SU-DHL-6 (cell line): ENCODE data around the gene AHDC1.

Experiments used
- H2AFZ ChIP-seq: fragments of 200-600 bp; sonication (generic); 2 replicates; pipeline ENCODE4 v1.6.1; 2014; ENCODE audit warnings: low read depth, mild to moderate bottlenecking, moderate library complexity, mixed read lengths, antibody characterized with exemption, low read length; ENCODE audit not compliant: severe bottlenecking
- H3F3A ChIP-seq: fragments of 200-600 bp; shearing (Covaris generic); 2 replicates; pipeline ENCODE4 v1.6.0; 2016; ENCODE audit warnings: antibody characterized with exemption, mild to moderate bottlenecking; ENCODE audit not compliant: insufficient read depth
- H3K27ac ChIP-seq: fragments of 200-600 bp; sonication (generic); 2 replicates; pipeline ENCODE4 v1.5.1; 2016; ENCODE audit warnings: low read depth, mild to moderate bottlenecking, low read length, moderate library complexity, mixed read lengths
- H3K27me3 ChIP-seq: fragments of 200-600 bp; sonication (generic), shearing (Covaris generic); 2 replicates; pipeline ENCODE4 v1.6.0; 2014; ENCODE audit warnings: mild to moderate bottlenecking, low read length
- H3K36me3 ChIP-seq: fragments of 200-600 bp; sonication (generic); 2 replicates; pipeline ENCODE4 v1.6.1; 2014; ENCODE audit warnings: mild to moderate bottlenecking, low read length, mixed read lengths
- H3K4me2 ChIP-seq: fragments of 300-600, 200-600 bp; shearing (Covaris generic), sonication (generic); 2 replicates; pipeline ENCODE4 v1.6.0; 2014; ENCODE audit warnings: low read length, low read depth, mild to moderate bottlenecking; ENCODE audit not compliant: poor library complexity, severe bottlenecking
- H3K4me3 ChIP-seq: fragments of 200-600 bp; sonication (generic); 2 replicates; pipeline ENCODE4 v1.5.1; 2014; ENCODE audit warnings: antibody characterized with exemption, low read length, mild to moderate bottlenecking, mixed read lengths; ENCODE audit not compliant: insufficient read depth, poor library complexity, severe bottlenecking
- H3K79me2 ChIP-seq: fragments of 200-600 bp; sonication (generic); 2 replicates; pipeline ENCODE4 v1.6.1; 2014; ENCODE audit warnings: mild to moderate bottlenecking, low read length, moderate library complexity; ENCODE audit not compliant: insufficient read depth
- H3K9ac ChIP-seq: fragments of 200-600 bp; sonication (generic); 2 replicates; pipeline ENCODE4 v1.7.0; 2014; ENCODE audit warnings: mild to moderate bottlenecking, low read length
- H3K9me2 ChIP-seq: fragments of 200-600 bp; sonication (generic); replicated peaks from 2 replicates; pipeline ENCODE4 v1.6.1; 2014; ENCODE audit warnings: low read length; ENCODE audit not compliant: insufficient read depth
- H3K9me3 ChIP-seq: fragments of 200-600 bp; sonication (generic); 2 replicates; pipeline ENCODE4 v1.6.1; 2014; ENCODE audit warnings: low read length, mixed read lengths; ENCODE audit not compliant: insufficient read depth
- H4K20me1 ChIP-seq: fragments of 200-600 bp; sonication (generic); 2 replicates; pipeline ENCODE4 v1.6.1; 2014; ENCODE audit warnings: low read depth, mild to moderate bottlenecking, antibody characterized with exemption, low read length, moderate library complexity, mixed read lengths
- EZH2phosphoT487 ChIP-seq: fragments of 200-600 bp; sonication (generic), shearing (Covaris generic); conservative IDR thresholded peaks from 2 replicates; pipeline ENCODE4 v1.6.1; 2018; ENCODE audit warnings: mild to moderate bottlenecking, antibody characterized with exemption, low read length, moderate library complexity, mixed read lengths
- TF ChIP-seq, protein P1 (sequence below): fragments of 200-600 bp; sonication (generic); IDR thresholded peaks from one replicate; pipeline ENCODE4 v1.5.1; 2017; ENCODE audit warnings: antibody characterized with exemption, mild to moderate bottlenecking, low read length, moderate library complexity; ENCODE audit not compliant: insufficient read depth, poor library complexity, severe bottlenecking

AHDC1 gene

DNA sequence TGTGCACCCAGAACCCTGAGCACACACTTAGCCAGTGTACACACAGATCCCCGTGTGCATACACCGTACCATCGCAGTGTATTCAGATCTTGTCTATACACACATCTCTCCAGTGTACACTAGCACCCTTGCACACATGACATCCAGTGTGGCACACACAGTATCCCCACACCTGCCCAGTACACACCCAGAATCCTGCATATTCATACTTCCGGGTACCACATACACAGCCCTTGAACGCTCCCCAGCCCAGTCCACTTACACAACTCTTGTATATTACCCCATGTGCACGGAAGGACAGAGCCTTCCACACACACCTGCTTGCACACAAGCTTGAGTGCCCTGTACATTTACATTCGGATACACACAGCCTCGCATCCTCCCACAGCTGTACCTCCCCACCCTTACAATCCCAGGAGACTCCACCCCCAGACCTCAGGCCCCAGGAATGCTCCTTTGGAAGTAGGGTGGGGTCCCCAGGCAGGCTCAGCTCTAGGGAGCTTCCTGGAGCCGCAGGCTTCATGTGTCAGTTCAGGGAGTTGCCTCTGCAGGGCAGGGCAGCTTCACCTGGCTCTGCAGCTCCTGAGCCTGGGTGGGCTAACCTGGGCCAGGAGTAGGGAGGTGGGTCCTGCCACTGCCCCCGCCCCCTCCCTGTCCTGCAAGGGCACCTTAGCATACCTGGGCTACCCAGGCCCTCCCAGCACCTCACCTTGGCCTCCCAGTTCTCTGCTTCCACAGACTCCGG lies 46.2 kb downstream of the AHDC1 start:
- no peak overlapping the region for H2AFZ ChIP-seq
- H3K79me2 ChIP-seq: no peaks in the 10 kb centered on the region
- no peak for TF ChIP-seq EZH2phosphoT487
- TF ChIP-seq, protein P1, sequence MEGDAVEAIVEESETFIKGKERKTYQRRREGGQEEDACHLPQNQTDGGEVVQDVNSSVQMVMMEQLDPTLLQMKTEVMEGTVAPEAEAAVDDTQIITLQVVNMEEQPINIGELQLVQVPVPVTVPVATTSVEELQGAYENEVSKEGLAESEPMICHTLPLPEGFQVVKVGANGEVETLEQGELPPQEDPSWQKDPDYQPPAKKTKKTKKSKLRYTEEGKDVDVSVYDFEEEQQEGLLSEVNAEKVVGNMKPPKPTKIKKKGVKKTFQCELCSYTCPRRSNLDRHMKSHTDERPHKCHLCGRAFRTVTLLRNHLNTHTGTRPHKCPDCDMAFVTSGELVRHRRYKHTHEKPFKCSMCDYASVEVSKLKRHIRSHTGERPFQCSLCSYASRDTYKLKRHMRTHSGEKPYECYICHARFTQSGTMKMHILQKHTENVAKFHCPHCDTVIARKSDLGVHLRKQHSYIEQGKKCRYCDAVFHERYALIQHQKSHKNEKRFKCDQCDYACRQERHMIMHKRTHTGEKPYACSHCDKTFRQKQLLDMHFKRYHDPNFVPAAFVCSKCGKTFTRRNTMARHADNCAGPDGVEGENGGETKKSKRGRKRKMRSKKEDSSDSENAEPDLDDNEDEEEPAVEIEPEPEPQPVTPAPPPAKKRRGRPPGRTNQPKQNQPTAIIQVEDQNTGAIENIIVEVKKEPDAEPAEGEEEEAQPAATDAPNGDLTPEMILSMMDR: no peak
- H3K27me3 ChIP-seq: no peaks in the 10 kb centered on the region
- no peaks in the 10 kb centered on the region for H3K9me3 ChIP-seq
- no peaks in the 10 kb centered on the region for H4K20me1 ChIP-seq
- no peak overlapping the region for H3K4me3 ChIP-seq
- no peaks in the 10 kb centered on the region for H3K36me3 ChIP-seq
- H3K9ac ChIP-seq: no peak overlapping the region
- H3K4me2 ChIP-seq: no peak overlapping the region
- H3K27ac ChIP-seq: no peak overlapping the region
- no peaks in the 10 kb centered on the region for H3F3A ChIP-seq
- no peaks in the 10 kb centered on the region for H3K9me2 ChIP-seq

DNA sequence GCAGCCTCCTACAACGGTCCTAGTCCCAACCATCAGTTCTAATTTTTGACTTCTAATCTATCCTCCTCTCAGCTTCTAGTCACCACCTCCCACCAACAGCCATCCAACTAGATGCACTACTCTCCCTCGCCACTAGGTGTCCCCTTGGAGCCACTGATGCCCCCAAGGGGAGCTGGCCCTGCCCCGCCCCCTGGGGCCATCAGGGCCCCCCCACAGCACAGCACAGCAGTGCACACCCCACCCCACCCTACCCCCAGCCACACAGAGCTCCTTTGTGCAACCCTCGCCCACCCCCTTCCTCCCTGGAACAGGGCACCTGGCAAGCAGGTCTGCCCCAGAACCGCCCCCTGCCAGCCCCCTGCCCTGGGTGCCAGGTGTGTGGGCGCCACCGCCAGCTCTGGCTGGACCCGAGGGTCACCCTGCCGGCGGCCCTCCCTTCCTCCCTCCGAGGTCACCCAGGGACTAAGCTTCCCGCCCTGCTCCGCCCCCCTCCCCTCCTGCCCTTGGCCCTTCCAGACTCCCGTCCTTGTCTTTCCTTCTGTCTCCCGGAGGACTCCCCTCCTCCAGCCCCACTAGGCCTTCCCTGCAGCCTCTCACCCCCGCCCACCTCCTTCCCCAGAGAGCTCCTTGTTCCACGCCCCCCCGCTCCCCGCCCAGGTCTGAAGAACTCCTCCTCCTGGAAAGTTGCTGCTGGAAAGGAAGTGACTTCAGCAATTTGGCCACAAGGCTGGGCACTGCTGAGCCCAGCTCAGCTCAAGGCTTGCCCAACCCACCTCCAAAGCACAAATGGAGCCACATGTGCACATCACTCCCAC lies 47.0 kb downstream of the AHDC1 start:
- H3K4me2 ChIP-seq: no peak overlapping the region
- no peaks in the 10 kb centered on the region for H3K36me3 ChIP-seq
- TF ChIP-seq, protein P1: peak; percentile 87
- TF ChIP-seq EZH2phosphoT487: no peak
- H3K9me3 ChIP-seq: no peaks in the 10 kb centered on the region
- no peak overlapping the region for H3K27ac ChIP-seq
- no peaks in the 10 kb centered on the region for H3K79me2 ChIP-seq
- no peak overlapping the region for H2AFZ ChIP-seq
- no peaks in the 10 kb centered on the region for H3K9me2 ChIP-seq
- H3K4me3 ChIP-seq: no peak overlapping the region
- no peaks in the 10 kb centered on the region for H3F3A ChIP-seq
- H3K9ac ChIP-seq: no peak overlapping the region
- H3K27me3 ChIP-seq: no peaks in the 10 kb centered on the region
- H4K20me1 ChIP-seq: no peaks in the 10 kb centered on the region

DNA sequence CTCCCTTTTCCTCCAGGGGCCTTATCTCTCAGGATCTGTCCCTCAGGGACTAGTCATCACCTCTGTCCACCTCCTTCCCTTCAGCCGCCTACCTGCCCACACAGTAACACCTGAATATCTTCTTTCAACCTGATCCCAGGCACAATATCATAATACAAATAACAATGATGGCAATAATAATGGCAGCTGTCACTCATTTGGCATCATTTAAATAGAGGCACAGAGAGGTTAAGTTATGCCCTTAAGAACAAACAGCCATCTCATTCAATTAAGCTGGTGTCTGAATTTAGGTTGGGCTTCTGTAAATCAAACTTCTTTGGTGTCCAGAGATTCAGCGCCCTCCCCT lies 47.5 kb downstream of the AHDC1 start:
- H4K20me1 ChIP-seq: no peaks in the 10 kb centered on the region
- no peaks in the 10 kb centered on the region for H3K27me3 ChIP-seq
- no peak overlapping the region for H3K4me2 ChIP-seq
- TF ChIP-seq EZH2phosphoT487: no peak
- TF ChIP-seq, protein P1: no peak
- H2AFZ ChIP-seq: no peak overlapping the region
- H3K79me2 ChIP-seq: no peaks in the 10 kb centered on the region
- no peaks in the 10 kb centered on the region for H3K9me3 ChIP-seq
- no peaks in the 10 kb centered on the region for H3K9me2 ChIP-seq
- H3K9ac ChIP-seq: no peak overlapping the region
- H3K4me3 ChIP-seq: no peak overlapping the region
- H3F3A ChIP-seq: no peaks in the 10 kb centered on the region
- H3K36me3 ChIP-seq: no peaks in the 10 kb centered on the region
- no peak overlapping the region for H3K27ac ChIP-seq
